NCI-H1436 (cell line): ENCODE results near the gene TRIM6.
"Not testable (repeated sequence)": the region's sequence is repeated elsewhere in the genome, so short reads cannot be mapped to it uniquely, and the experiment has no call there.

Source experiments
- DNase-seq: peaks from one replicate; lab custom pipeline; 2025; lab: John Stamatoyannopoulos, UW

The TRIM6 gene

GRCh38 chr11:5604896-5605295, 8.5 kb downstream of the TRIM6 start:
- no peak for DNase-seq

GRCh38 chr11:5605849-5606248, 9.4 kb downstream of the TRIM6 start:
- DNase-seq: no peak

GRCh38 chr11:5608808-5609207, 12.4 kb downstream of the TRIM6 start:
- no peak for DNase-seq

GRCh38 chr11:5610446-5610845, 14.0 kb downstream of the TRIM6 start:
- DNase-seq: no peak

- no peak for DNase-seq
These were observed 15.2 kb downstream of the TRIM6 start for GRCh38 chr11:5611627-5612026.

- DNase-seq: no peak
These were observed 22.4 kb downstream of the TRIM6 start for GRCh38 chr11:5618807-5619206.

- DNase-seq: no peak
These were observed 24.4 kb downstream of the TRIM6 start for GRCh38 chr11:5620651-5621521.

- DNase-seq: no peak
These were observed 25.1 kb downstream of the TRIM6 start for GRCh38 chr11:5621580-5621979.

- no peak for DNase-seq
These were observed 26.4 kb downstream of the TRIM6 start for GRCh38 chr11:5622802-5623201.

- no peak for DNase-seq
These were observed 28.2 kb downstream of the TRIM6 start, which contains the start of gene TRIM34 for GRCh38 chr11:5624489-5625279. Gene TRIM34 (plus strand): TSS chr11:5625001. CDS start chr11:5632332, 7,331 bp downstream.

GRCh38 chr11:5625281-5625680, 28.8 kb downstream of the TRIM6 start:
- DNase-seq: no peak

GRCh38 chr11:5626196-5626595, 29.8 kb downstream of the TRIM6 start:
- DNase-seq: no peak

GRCh38 chr11:5631417-5631816, 35.0 kb downstream of the TRIM6 start:
- no peak for DNase-seq

- DNase-seq: no peak
These were observed 35.7 kb downstream of the TRIM6 start for GRCh38 chr11:5631969-5632635.

- no peak for DNase-seq
These were observed 43.5 kb downstream of the TRIM6 start for GRCh38 chr11:5639953-5640352.

- no peak for DNase-seq
These were observed 47.1 kb downstream of the TRIM6 start for GRCh38 chr11:5643585-5643984.

GRCh38 chr11:5646139-5646538, 49.7 kb downstream of the TRIM6 start:
- no peak for DNase-seq

GRCh38 chr11:5655474-5655873, 59.0 kb downstream of the TRIM6 start:
- DNase-seq: no peak

GRCh38 chr11:5656956-5657355, 60.5 kb downstream of the TRIM6 start:
- not testable (repeated sequence) for DNase-seq

GRCh38 chr11:5658318-5658717, 61.9 kb downstream of the TRIM6 start:
- DNase-seq: no peak
